Neural cell (in vitro differentiated cells): Measurements from ENCODE around the gene NSUN3. TPM values are rescaled to one million over a fixed set of nuclear protein-coding genes. Genes with fewer than 3 reads are reported as not detected.

Experiments
- H2AFZ ChIP-seq: fragments of 200-600, 300-800 bp; sonication (generic), shearing (Covaris generic); 2 replicates; pipeline ENCODE4 v1.6.0; 2014; ENCODE audit warnings: low read depth, mild to moderate bottlenecking, antibody characterized with exemption, low read length, moderate library complexity
- H3F3A ChIP-seq: fragments of 200-600 bp; shearing (Covaris generic); 2 replicates; pipeline ENCODE4 v1.6.1; 2016; ENCODE audit warnings: mild to moderate bottlenecking, moderate library complexity, mixed read lengths, antibody characterized with exemption, low read length; ENCODE audit not compliant: insufficient read depth, poor library complexity, severe bottlenecking
- H3K27ac ChIP-seq: fragments of 200-600, 300-800 bp; sonication (generic), shearing (Covaris generic); 2 replicates; pipeline ENCODE4 v1.5.1; 2014; ENCODE audit warnings: mild to moderate bottlenecking, low read length, moderate library complexity
- H3K27me3 ChIP-seq: fragments of 300-800, 200-600 bp; sonication (generic), shearing (Covaris generic); 2 replicates; pipeline ENCODE4 v1.6.0; 2014; ENCODE audit warnings: mild to moderate bottlenecking, low read depth, low read length, moderate library complexity; ENCODE audit not compliant: insufficient read depth
- H3K36me3 ChIP-seq: fragments of 300-800, 200-600 bp; sonication (generic), shearing (Covaris generic); 2 replicates; pipeline ENCODE4 v1.5.1; 2014; ENCODE audit warnings: mild to moderate bottlenecking, antibody characterized with exemption, low read length, moderate library complexity; ENCODE audit not compliant: insufficient read depth
- H3K4me2 ChIP-seq: fragments of 300-800, 200-600 bp; sonication (generic), shearing (Covaris generic); 2 replicates; pipeline ENCODE4 v1.6.0; 2014; ENCODE audit warnings: mild to moderate bottlenecking, low read length
- H3K4me3 ChIP-seq: fragments of 300-800, 200-600 bp; sonication (generic), shearing (Covaris generic); 2 replicates; pipeline ENCODE4 v1.5.1; 2014; ENCODE audit warnings: mild to moderate bottlenecking, low read length, moderate library complexity
- H3K79me2 ChIP-seq: fragments of 200-600 bp; shearing (Covaris generic); replicated peaks from 2 replicates; pipeline ENCODE4 v1.6.0; 2014; ENCODE audit warnings: mild to moderate bottlenecking, low read length, moderate library complexity; ENCODE audit not compliant: insufficient read depth
- H3K9ac ChIP-seq: fragments of 300-800, 200-600 bp; sonication (generic), shearing (Covaris generic); 2 replicates; pipeline ENCODE4 v1.6.1; 2016; ENCODE audit warnings: mild to moderate bottlenecking, low read length, mixed read lengths
- H3K9me2 ChIP-seq: fragments of 200-600 bp; shearing (Covaris generic); 2 replicates; pipeline ENCODE4 v1.6.1; 2016; ENCODE audit warnings: mild to moderate bottlenecking, low read length, mixed read lengths; ENCODE audit not compliant: insufficient read depth
- H3K9me3 ChIP-seq: fragments of 200-600, 300-800 bp; sonication (generic), shearing (Covaris generic); 2 replicates; pipeline ENCODE4 v1.6.1; 2016; ENCODE audit warnings: mild to moderate bottlenecking, mixed run types, low read length, moderate library complexity, mixed read lengths
- H4K20me1 ChIP-seq: fragments of 200-600 bp; shearing (Covaris generic); 2 replicates; pipeline ENCODE4 v1.6.1; 2016; ENCODE audit warnings: mild to moderate bottlenecking, mixed run types; ENCODE audit not compliant: insufficient read depth
- EP300 ChIP-seq: fragments of 450-650 bp; conservative IDR thresholded peaks from 2 replicates; pipeline ENCODE4 v1.6.1; 2014; ENCODE audit warnings: antibody characterized with exemption, mild to moderate bottlenecking, moderate library complexity; ENCODE audit not compliant: poor library complexity, severe bottlenecking
- EZH2 ChIP-seq: fragments of 200-600, 300-800 bp; shearing (Covaris generic), sonication (generic); IDR thresholded peaks from 2 replicates; pipeline ENCODE4 v1.6.1; 2014; ENCODE audit warnings: antibody characterized with exemption, low read length, borderline replicate concordance, mild to moderate bottlenecking; ENCODE audit not compliant: insufficient read depth, poor library complexity, severe bottlenecking
- MXI1 ChIP-seq: fragments of 450-650 bp; conservative IDR thresholded peaks from 2 replicates; pipeline ENCODE4 v1.6.1; 2014; ENCODE audit warnings: antibody characterized with exemption, mild to moderate bottlenecking; ENCODE audit not compliant: poor library complexity, severe bottlenecking
- POLR2AphosphoS5 ChIP-seq: IDR thresholded peaks from 2 replicates; pipeline ENCODE4 v1.6.1; 2012
- RAD21 ChIP-seq: fragments of 450-650 bp; conservative IDR thresholded peaks from 2 replicates; pipeline ENCODE4 v1.6.1; 2014; ENCODE audit warnings: antibody characterized with exemption, mild to moderate bottlenecking, moderate library complexity
- REST ChIP-seq: IDR thresholded peaks from 2 replicates; pipeline ENCODE4 v1.6.1; 2012; ENCODE audit warnings: borderline replicate concordance
- SMC3 ChIP-seq: fragments of 450-650 bp; conservative IDR thresholded peaks from 2 replicates; pipeline ENCODE4 v1.6.1; 2014; ENCODE audit warnings: antibody characterized with exemption, mild to moderate bottlenecking, moderate library complexity; ENCODE audit not compliant: poor library complexity
- TAF1 ChIP-seq: IDR thresholded peaks from 2 replicates; pipeline ENCODE4 v1.6.1; 2012; ENCODE audit warnings: low read depth
- polyA plus RNA-seq: library from polyadenylated mRNA; depleted of rRNA; stranded (reverse); fragments of >200 nt; gene quantifications from 2 replicates; pipeline ENCODE4 v1.2.3, GENCODE V29; 2014
- TF ChIP-seq, protein P1 (sequence below): fragments of 450-650 bp; IDR thresholded peaks from 2 replicates; pipeline ENCODE4 v1.5.1; 2014; ENCODE audit warnings: antibody characterized with exemption, mild to moderate bottlenecking, moderate library complexity; ENCODE audit not compliant: poor library complexity, severe bottlenecking

NSUN3 gene
- polyA plus RNA-seq, 1 donor from 2014 or later: 10.8 TPM

GRCh38 chr3:94082391-94082937, 19.6 kb downstream of the NSUN3 start:
- Histone ChIP-seq H4K20me1 (no peaks in the 10 kb centered on the region), H3K9me2 (no peaks in the 10 kb centered on the region), H3K79me2 (no peaks in the 10 kb centered on the region), H2AFZ (no peak overlapping the region), H3K36me3 (no peaks in the 10 kb centered on the region), H3K27ac (no peak overlapping the region), H3K4me3 (no peak overlapping the region), H3F3A (no peaks in the 10 kb centered on the region), H3K4me2 (no peak overlapping the region), H3K27me3 (no peaks in the 10 kb centered on the region), H3K9me3 (no peaks in the 10 kb centered on the region), H3K9ac (no peak overlapping the region)
- no peak for TF ChIP-seq EZH2
- TF ChIP-seq SMC3: no peak
- TF ChIP-seq, protein P1, sequence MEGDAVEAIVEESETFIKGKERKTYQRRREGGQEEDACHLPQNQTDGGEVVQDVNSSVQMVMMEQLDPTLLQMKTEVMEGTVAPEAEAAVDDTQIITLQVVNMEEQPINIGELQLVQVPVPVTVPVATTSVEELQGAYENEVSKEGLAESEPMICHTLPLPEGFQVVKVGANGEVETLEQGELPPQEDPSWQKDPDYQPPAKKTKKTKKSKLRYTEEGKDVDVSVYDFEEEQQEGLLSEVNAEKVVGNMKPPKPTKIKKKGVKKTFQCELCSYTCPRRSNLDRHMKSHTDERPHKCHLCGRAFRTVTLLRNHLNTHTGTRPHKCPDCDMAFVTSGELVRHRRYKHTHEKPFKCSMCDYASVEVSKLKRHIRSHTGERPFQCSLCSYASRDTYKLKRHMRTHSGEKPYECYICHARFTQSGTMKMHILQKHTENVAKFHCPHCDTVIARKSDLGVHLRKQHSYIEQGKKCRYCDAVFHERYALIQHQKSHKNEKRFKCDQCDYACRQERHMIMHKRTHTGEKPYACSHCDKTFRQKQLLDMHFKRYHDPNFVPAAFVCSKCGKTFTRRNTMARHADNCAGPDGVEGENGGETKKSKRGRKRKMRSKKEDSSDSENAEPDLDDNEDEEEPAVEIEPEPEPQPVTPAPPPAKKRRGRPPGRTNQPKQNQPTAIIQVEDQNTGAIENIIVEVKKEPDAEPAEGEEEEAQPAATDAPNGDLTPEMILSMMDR: no peak
- TF ChIP-seq RAD21: no peak
- no peak for TF ChIP-seq EP300
- no peak for TF ChIP-seq POLR2AphosphoS5
- no peak for TF ChIP-seq TAF1
- TF ChIP-seq MXI1: no peak
- no peak for TF ChIP-seq REST

DNA sequence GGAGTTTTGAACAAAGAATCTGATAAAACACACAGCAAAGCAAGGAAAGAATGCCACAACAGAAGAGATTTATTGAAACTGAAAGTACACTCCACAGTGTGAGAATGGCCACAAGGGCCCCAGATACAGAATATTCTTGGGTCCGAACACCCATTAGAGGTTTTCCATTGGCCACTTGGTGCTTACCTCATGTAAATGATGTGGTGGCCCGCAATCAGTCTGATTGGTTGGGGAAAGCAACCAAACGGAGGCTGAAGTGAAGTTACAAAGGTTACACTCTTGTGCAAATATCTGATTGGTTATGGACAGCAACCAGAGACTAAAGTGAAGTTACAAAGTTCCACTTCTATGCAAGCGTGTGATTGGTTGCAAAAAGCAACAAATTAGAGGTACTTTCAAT, 20.4 kb downstream of the NSUN3 start:
- H3K9ac ChIP-seq: no peak overlapping the region
- H3K27ac ChIP-seq: no peak overlapping the region
- TF ChIP-seq MXI1 (no peak), EZH2 (no peak), SMC3 (no peak), REST (no peak), TAF1 (no peak), RAD21 (no peak), POLR2AphosphoS5 (no peak), EP300 (no peak)
- H3K4me3 ChIP-seq: no peak overlapping the region
- no peaks in the 10 kb centered on the region for H4K20me1 ChIP-seq
- H3K4me2 ChIP-seq: no peak overlapping the region
- H3K36me3 ChIP-seq: no peaks in the 10 kb centered on the region
- no peaks in the 10 kb centered on the region for H3K79me2 ChIP-seq
- no peak overlapping the region for H2AFZ ChIP-seq
- H3K27me3 ChIP-seq: no peaks in the 10 kb centered on the region
- H3K9me3 ChIP-seq: no peaks in the 10 kb centered on the region
- H3F3A ChIP-seq: no peaks in the 10 kb centered on the region
- H3K9me2 ChIP-seq: no peaks in the 10 kb centered on the region
